HepG2 (cell line): ENCODE measurements around the gene HEPHL1. TPM values are rescaled to one million over a fixed set of nuclear protein-coding genes. Genes with fewer than 3 reads are reported as not detected.
"Not testable (repeated sequence)": the region's sequence is repeated elsewhere in the genome, so short reads cannot be mapped to it uniquely, and the experiment has no call there.

Experiments
- ATAC-seq: fragments of 200-7000 bp; cut with Tn5 transposase; 3 replicates; pipeline ENCODE4 v1.9.1; 2020; ENCODE audit warnings: mild to moderate bottlenecking, moderate library complexity
- BruUV-seq: library from RNA; stranded (reverse); fragments of 400-500 nt; replicated peaks from 2 replicates; lab custom pipeline; 2021; lab: Mats Ljungman, UMichigan
- CTCF ChIA-PET: fragments of 300-600 bp; formaldehyde crosslinking; extraction: SDS; loops from one replicate; lab custom pipeline; 2021; ENCODE audit warnings: low total read pairs, inconsistent platforms, low intra/inter-chr PET ratio; lab: Yijun Ruan, JAX
- POLR2A ChIA-PET: fragments of 350-600 bp; sonication (Branson Sonifier 250); formaldehyde crosslinking; loops from one replicate; lab custom pipeline; 2020; ENCODE audit warnings: antibody characterized with exemption, inconsistent platforms; lab: Yijun Ruan, JAX
- DNase-seq: peaks from one replicate; pipeline ENCODE4 v3.0.0-alpha.2; 2015; ENCODE audit warnings: low spot score
- FAIRE-seq: peaks from 3 replicates; lab custom pipeline; 2011; peaks lifted over from hg19 to GRCh38; lab: Jason Lieb, UNC
- H2AFZ ChIP-seq: one replicate; pipeline ENCODE4 v1.6.1; 2011; ENCODE audit warnings: low read length, inconsistent platforms
- H3K27ac ChIP-seq: fragments of 300-600 bp; 3 replicates; pipeline ENCODE4 v1.8.0; 2011; ENCODE audit warnings: mixed run types, mild to moderate bottlenecking, mixed read lengths, low read length, inconsistent platforms; ENCODE audit not compliant: insufficient read depth; ENCODE audit errors: extremely low read length
- H3K27me3 ChIP-seq, 2 experiments: fragments of 200-600 bp in 1 of 2; 2 replicates in 1 of 2; 3 replicates in 1 of 2; pipeline versions ENCODE4 v1.6.0 to v1.8.0; 2011; ENCODE audit warnings: low read length in 2 of 2, mild to moderate bottlenecking in 2 of 2, moderate library complexity in 2 of 2, inconsistent platforms in 1 of 2; ENCODE audit not compliant: insufficient read depth in 2 of 2, control insufficient read depth in 1 of 2
- H3K36me3 ChIP-seq, 2 experiments: fragments of 200-600 bp in 1 of 2; replicated peaks in 1 of 2; 2 replicates in 1 of 2; 3 replicates in 1 of 2; pipeline versions ENCODE4 v1.5.1 to v1.8.0; 2011; ENCODE audit warnings: low read length in 2 of 2, inconsistent platforms in 1 of 2; ENCODE audit not compliant: insufficient read depth in 2 of 2, control insufficient read depth in 1 of 2
- H3K4me1 ChIP-seq: 2 replicates; pipeline ENCODE4 v1.5.1; 2012; ENCODE audit warnings: low read length, inconsistent platforms; ENCODE audit not compliant: insufficient read depth
- H3K4me2 ChIP-seq: 2 replicates; pipeline ENCODE4 v1.6.0; 2011; ENCODE audit warnings: low read depth, low read length, inconsistent platforms
- H3K4me3 ChIP-seq, 3 experiments: fragments of 200-600 bp in 1 of 3; sonication (generic), shearing (Covaris generic) in 1 of 3; replicated peaks in 1 of 3; 2 replicates each; pipeline ENCODE4 v1.5.1; 2011 to 2016; ENCODE audit warnings: low read length in 3 of 3, inconsistent platforms in 2 of 3, low read depth in 2 of 3, mild to moderate bottlenecking in 2 of 3, control low read depth in 1 of 3, mixed read lengths in 1 of 3; ENCODE audit not compliant: insufficient read depth in 1 of 3
- H3K79me2 ChIP-seq: one replicate; pipeline ENCODE4 v1.6.1; 2011; ENCODE audit warnings: low read length, inconsistent platforms; ENCODE audit not compliant: insufficient read depth
- H3K9ac ChIP-seq: 2 replicates; pipeline ENCODE4 v1.6.0; 2011; ENCODE audit warnings: mild to moderate bottlenecking, low read depth, low read length, inconsistent platforms; ENCODE audit not compliant: insufficient read depth
- H3K9me3 ChIP-seq: 2 replicates; pipeline ENCODE4 v1.5.1; 2012; ENCODE audit warnings: mild to moderate bottlenecking, low read length
- H4K20me1 ChIP-seq: 2 replicates; pipeline ENCODE4 v1.6.0; 2011; ENCODE audit warnings: inconsistent platforms, mild to moderate bottlenecking, low read length, moderate library complexity; ENCODE audit not compliant: insufficient read depth
- ATF1 ChIP-seq: IDR thresholded peaks from 2 replicates; pipeline ENCODE4 v1.6.1; 2016; ENCODE audit warnings: mild to moderate bottlenecking, control low read depth
- CAMTA2 ChIP-seq: sonication (generic); formaldehyde crosslinking; IDR thresholded peaks from 2 replicates; pipeline ENCODE4 v1.4.0; 2020; ENCODE audit warnings: mild to moderate bottlenecking, missing genetic modification reagents, borderline replicate concordance
- CBFB ChIP-seq: sonication (generic); formaldehyde crosslinking; IDR thresholded peaks from 2 replicates; pipeline ENCODE4 v1.4.0; 2020; ENCODE audit warnings: missing genetic modification reagents
- FOXA1 ChIP-seq, 2 experiments: fragments of 450-650 bp in 1 of 2; sonication (generic) in 1 of 2; formaldehyde crosslinking in 1 of 2; IDR thresholded peaks; 2 replicates each; pipeline versions ENCODE4 v1.4.0 to v1.6.1; 2016 to 2020; ENCODE audit warnings: missing genetic modification reagents in 1 of 2
- FOXO4 ChIP-seq: sonication (generic); formaldehyde crosslinking; conservative IDR thresholded peaks from 2 replicates; pipeline ENCODE4 v1.8.1; 2023; ENCODE audit warnings: missing genetic modification reagents
- HNF4G ChIP-seq, 2 experiments: sonication (generic) in 1 of 2; formaldehyde crosslinking in 1 of 2; IDR thresholded peaks; 2 replicates each; pipeline versions ENCODE4 v1.4.0 to v1.6.1; 2011 to 2020; ENCODE audit warnings: borderline replicate concordance in 2 of 2, low read depth in 2 of 2, mild to moderate bottlenecking in 2 of 2, low read length in 1 of 2, missing genetic modification reagents in 1 of 2, moderate library complexity in 1 of 2
- KDM1A ChIP-seq: IDR thresholded peaks from 2 replicates; pipeline ENCODE4 v1.6.1; 2016; ENCODE audit warnings: missing compliant biosample characterization
- KLF16 ChIP-seq, 2 experiments: sonication (generic) in 1 of 2; formaldehyde crosslinking in 1 of 2; IDR thresholded peaks; 2 replicates each; pipeline versions ENCODE4 v1.6.1 to v1.8.0; 2016 to 2023; ENCODE audit warnings: missing genetic modification reagents in 2 of 2, missing compliant biosample characterization in 1 of 2
- MZF1 ChIP-seq: sonication (generic); formaldehyde crosslinking; IDR thresholded peaks from 2 replicates; pipeline ENCODE4 v1.8.1; 2023; ENCODE audit warnings: mild to moderate bottlenecking, missing genetic modification reagents, borderline replicate concordance
- WGBS: methylation state at CpG from one replicate; pipeline ENCODE4 v1.1.6; 2017; ENCODE audit warnings: low lambda C conversion rate; 5-methylcytosine and 5-hydroxymethylcytosine counted together
- in situ Hi-C: cut with HindIII; loops from 2 replicates; pipeline ENCODE4 v1.10.0; 2017; ENCODE audit warnings: low pct_unique_long_range_greater_than_20kb; ENCODE audit not compliant: extremely low pct_ligation_motif_present
- intact Hi-C: fragments of 100-400 bp; cut with micrococcal nuclease; formaldehyde crosslinking; loops from one replicate; pipeline ENCODE4 v1.10.0; 2022; ENCODE audit not compliant: unreplicated experiment
- polyA plus RNA-seq, 8 experiments: library from polyadenylated mRNA; depleted of rRNA in 3 of 8; stranded (reverse) in 7 of 8; unstranded in 1 of 8; fragments of >200 nt; fragmentation: Illumina TruSeq in 4 of 8; extraction: Trizol in 4 of 8; gene quantifications; 2 replicates each; pipeline versions ENCODE4 v1.2.1 to v1.2.3, GENCODE V29; 2011 to 2016; ENCODE audit warnings: low read depth in 4 of 8, missing spikeins in 1 of 8, mixed read lengths in 1 of 8; ENCODE audit not compliant: insufficient read depth in 1 of 8
- total RNA-seq, 5 experiments: library from RNA; depleted of rRNA; stranded (reverse); fragments of >200 nt; fragmentation: Illumina TruSeq; extraction: Trizol; gene quantifications; 2 replicates each; pipeline ENCODE4 v1.2.3, GENCODE V29; 2016; ENCODE audit warnings: low read depth in 1 of 5
- TF ChIP-seq, protein P1 (sequence below): sonication (generic); formaldehyde crosslinking; IDR thresholded peaks from 2 replicates; pipeline ENCODE4 v1.4.0; 2020; ENCODE audit warnings: mild to moderate bottlenecking, missing genetic modification reagents
- TF ChIP-seq, protein P2 (sequence below): sonication (generic); formaldehyde crosslinking; conservative IDR thresholded peaks from 2 replicates; pipeline ENCODE4 v1.4.0; 2020; ENCODE audit warnings: missing genetic modification reagents

HEPHL1 gene
- total and polyA plus RNA-seq, 2 of the 13 experiments (the other 11 are each of a cell fraction or from before 2014, with no cell fraction given): 0.04 to 0.05 TPM

GRCh38 chr11:93976577-93977254 is 44.4 kb upstream of the HEPHL1 start:
- H3K27me3 ChIP-seq, H2AFZ ChIP-seq, H3K36me3 ChIP-seq, intact Hi-C loops, H3K9me3 ChIP-seq, in situ Hi-C loops, H3K4me2 ChIP-seq, DNase-seq, POLR2A ChIA-PET, ATAC-seq, H4K20me1 ChIP-seq, H3K79me2 ChIP-seq, H3K4me1 ChIP-seq, CTCF ChIA-PET, FAIRE-seq, H3K4me3 ChIP-seq, BruUV-seq, H3K27ac ChIP-seq, H3K9ac ChIP-seq: not testable (repeated sequence)
- WGBS: 7% methylated on average over 3 of the region's 3 CpGs

- no peaks in the 10 kb centered on the region for H3K9me3 ChIP-seq
- in situ Hi-C loops: no loop called here
- intact Hi-C loops: no loop called here
- WGBS: 0% methylated on average over 3 of the region's 3 CpGs
- TF ChIP-seq FOXA1 (IDR thresholded peaks at IDR 0.05) (no peak), FOXA1 (CRISPR knock-in tag; IDR thresholded peaks at IDR 0.05) (no peak), CAMTA2 (CRISPR knock-in tag) (no peak), CBFB (CRISPR knock-in tag) (no peak), FOXO4 (CRISPR knock-in tag) (no peak), ATF1 (no peak), MZF1 (CRISPR knock-in tag) (no peak), KDM1A (CRISPR knock-in tag) (no peak), HNF4G (IDR thresholded peaks at IDR 0.05; ENCODE audit: borderline replicate concordance, low read depth, low read length) (no peak), HNF4G (CRISPR knock-in tag; IDR thresholded peaks at IDR 0.05; ENCODE audit: borderline replicate concordance, low read depth) (no peak), KLF16 (CRISPR knock-in tag; IDR thresholded peaks at IDR 0.05) (no peak)
- TF ChIP-seq, protein P1, sequence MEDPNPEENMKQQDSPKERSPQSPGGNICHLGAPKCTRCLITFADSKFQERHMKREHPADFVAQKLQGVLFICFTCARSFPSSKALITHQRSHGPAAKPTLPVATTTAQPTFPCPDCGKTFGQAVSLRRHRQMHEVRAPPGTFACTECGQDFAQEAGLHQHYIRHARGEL (CRISPR knock-in tag): no peak
- TF ChIP-seq, protein P2, sequence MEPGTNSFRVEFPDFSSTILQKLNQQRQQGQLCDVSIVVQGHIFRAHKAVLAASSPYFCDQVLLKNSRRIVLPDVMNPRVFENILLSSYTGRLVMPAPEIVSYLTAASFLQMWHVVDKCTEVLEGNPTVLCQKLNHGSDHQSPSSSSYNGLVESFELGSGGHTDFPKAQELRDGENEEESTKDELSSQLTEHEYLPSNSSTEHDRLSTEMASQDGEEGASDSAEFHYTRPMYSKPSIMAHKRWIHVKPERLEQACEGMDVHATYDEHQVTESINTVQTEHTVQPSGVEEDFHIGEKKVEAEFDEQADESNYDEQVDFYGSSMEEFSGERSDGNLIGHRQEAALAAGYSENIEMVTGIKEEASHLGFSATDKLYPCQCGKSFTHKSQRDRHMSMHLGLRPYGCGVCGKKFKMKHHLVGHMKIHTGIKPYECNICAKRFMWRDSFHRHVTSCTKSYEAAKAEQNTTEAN: no peak
- TF ChIP-seq, all 625 proteins: peak for 0
- Histone ChIP-seq H4K20me1 (no peaks in the 10 kb centered on the region), H3K4me1 (no peaks in the 10 kb centered on the region), H3K4me2 (no peak overlapping the region), H3K4me3 (no peak overlapping the region), H3K9ac (no peak overlapping the region), H2AFZ (no peak overlapping the region), H3K79me2 (no peaks in the 10 kb centered on the region), H3K36me3 (no peaks in the 10 kb centered on the region), H3K27me3 (no peaks in the 10 kb centered on the region), H3K27ac (no peak overlapping the region)
- POLR2A ChIA-PET: no interaction called here
- DNase-seq: no peak
- no peak for FAIRE-seq
- ATAC-seq: no peak
- no TSS peak for BruUV-seq
- CTCF ChIA-PET: no interaction called here
Measured at GRCh38 chr11:93983542-93984195, 37.5 kb upstream of the HEPHL1 start.
